GM23248 (cell line): ENCODE results near the gene PARVB.

ENCODE experiments used
- EZH2 ChIP-seq: fragments of 200-600 bp; sonication (generic); IDR thresholded peaks from 2 replicates; pipeline ENCODE4 v1.6.1; 2018; ENCODE audit warnings: antibody characterized with exemption, mild to moderate bottlenecking; ENCODE audit not compliant: insufficient read depth, poor library complexity, severe bottlenecking
- EZH2phosphoT487 ChIP-seq: fragments of 200-600 bp; sonication (generic); IDR thresholded peaks from 2 replicates; pipeline ENCODE4 v1.6.1; 2018; ENCODE audit warnings: antibody characterized with exemption, moderate library complexity, mild to moderate bottlenecking, low read depth; ENCODE audit not compliant: insufficient read depth

DNA sequence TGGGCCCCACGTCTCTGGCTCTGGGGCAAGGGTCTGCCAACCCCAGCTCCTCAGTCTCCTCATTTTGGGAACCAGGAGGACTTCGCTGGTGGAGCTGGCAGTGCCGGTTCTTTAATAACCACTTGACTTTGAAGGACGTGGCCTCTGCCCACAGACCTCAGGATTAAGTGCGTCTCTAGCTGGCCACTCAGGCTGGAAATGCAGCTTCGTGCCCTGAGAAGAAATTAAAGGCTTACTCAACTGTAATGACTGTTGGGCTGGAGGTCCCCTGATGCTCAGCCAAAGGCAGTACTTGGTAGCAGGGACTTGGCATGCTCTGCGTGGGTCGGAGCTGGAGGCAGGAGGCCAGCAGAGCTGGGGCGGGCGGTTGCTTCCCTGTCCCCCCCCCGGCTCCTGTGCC, 139.9 kb downstream of the PARVB start:
- TF ChIP-seq EZH2phosphoT487 (no peak), EZH2 (no peak)
